ES-I3 (cell line): ENCODE measurements around the gene CFAP58.
"Not testable (repeated sequence)": the region's sequence is repeated elsewhere in the genome, so short reads cannot be mapped to it uniquely, and the experiment has no call there.

Source experiments
- H3K36me3 ChIP-seq: 2 replicates; pipeline ENCODE4 v1.6.1; 2013; ENCODE audit warnings: mild to moderate bottlenecking, low read length, control low read depth, moderate library complexity; ENCODE audit not compliant: insufficient read depth
- H3K4me1 ChIP-seq: 2 replicates; pipeline ENCODE4 v1.6.1; 2013; ENCODE audit warnings: mild to moderate bottlenecking, control low read depth, low read length; ENCODE audit not compliant: insufficient read depth
- H3K9ac ChIP-seq: 2 replicates; pipeline ENCODE4 v1.6.1; 2013; ENCODE audit warnings: low read depth, mild to moderate bottlenecking, low read length, moderate library complexity
- H3K9me3 ChIP-seq: 2 replicates; pipeline ENCODE4 v1.6.1; 2013; ENCODE audit warnings: mild to moderate bottlenecking, low read length, moderate library complexity; ENCODE audit not compliant: control insufficient read depth, insufficient read depth

The CFAP58 gene

GRCh38 chr10:104440221-104440620, 86.6 kb downstream of the CFAP58 start:
- H3K36me3 ChIP-seq = no peaks in the 10 kb centered on the region
- H3K9ac ChIP-seq = no peak overlapping the region
- H3K9me3 ChIP-seq = no peaks in the 10 kb centered on the region
- H3K4me1 ChIP-seq = no peaks in the 10 kb centered on the region

- no peaks in the 10 kb centered on the region for H3K4me1 ChIP-seq
- H3K9ac ChIP-seq = no peak overlapping the region
- H3K9me3 ChIP-seq = no peaks in the 10 kb centered on the region
Measured at GRCh38 chr10:104441329-104442000, 87.8 kb downstream of the CFAP58 start.

GRCh38 chr10:104445359-104445758, 91.7 kb downstream of the CFAP58 start:
- Histone ChIP-seq H3K4me1 (0 out of 2 replicates have a peak, but pooled peaks cover 3% of the 10 kb centered on the region), H3K9me3 (no peaks in the 10 kb centered on the region), H3K9ac (no peak overlapping the region), H3K36me3 (no peaks in the 10 kb centered on the region)

More at GRCh38 chr10:104441329-104442000, 87.8 kb downstream of the CFAP58 start:
- no peaks in the 10 kb centered on the region for H3K36me3 ChIP-seq

GRCh38 chr10:104446151-104446550, 92.5 kb downstream of the CFAP58 start:
- H3K9me3 ChIP-seq = no peaks in the 10 kb centered on the region
- H3K36me3 ChIP-seq = no peaks in the 10 kb centered on the region
- no peak overlapping the region for H3K9ac ChIP-seq
- 0 out of 2 replicates have a peak, but pooled peaks cover 3% of the 10 kb centered on the region for H3K4me1 ChIP-seq

GRCh38 chr10:104447331-104447730, 93.7 kb downstream of the CFAP58 start:
- Histone ChIP-seq H3K9ac (no peak overlapping the region), H3K9me3 (no peaks in the 10 kb centered on the region), H3K36me3 (no peaks in the 10 kb centered on the region), H3K4me1 (0 out of 2 replicates have a peak, but pooled peaks cover 3% of the 10 kb centered on the region)

GRCh38 chr10:104447906-104448305, 94.3 kb downstream of the CFAP58 start:
- H3K36me3 ChIP-seq = no peaks in the 10 kb centered on the region
- H3K9ac ChIP-seq = no peak overlapping the region
- H3K9me3 ChIP-seq = no peaks in the 10 kb centered on the region
- H3K4me1 ChIP-seq = 0 out of 2 replicates have a peak, but pooled peaks cover 3% of the 10 kb centered on the region

- Histone ChIP-seq H3K4me1 (0 out of 2 replicates have a peak, but pooled peaks cover 3% of the 10 kb centered on the region), H3K9me3 (no peaks in the 10 kb centered on the region), H3K36me3 (no peaks in the 10 kb centered on the region), H3K9ac (no peak overlapping the region)
Measured at GRCh38 chr10:104449391-104449790, 95.8 kb downstream of the CFAP58 start.

- no peak overlapping the region for H3K9ac ChIP-seq
- H3K9me3 ChIP-seq = no peaks in the 10 kb centered on the region
- 0 out of 2 replicates have a peak, but pooled peaks cover 3% of the 10 kb centered on the region for H3K4me1 ChIP-seq
- no peaks in the 10 kb centered on the region for H3K36me3 ChIP-seq
Measured at GRCh38 chr10:104450490-104450889, 96.9 kb downstream of the CFAP58 start.

GRCh38 chr10:104450954-104451353, 97.3 kb downstream of the CFAP58 start:
- H3K36me3 ChIP-seq = no peaks in the 10 kb centered on the region
- H3K9ac ChIP-seq = no peak overlapping the region
- 0 out of 2 replicates have a peak, but pooled peaks cover 3% of the 10 kb centered on the region for H3K4me1 ChIP-seq
- H3K9me3 ChIP-seq = no peaks in the 10 kb centered on the region

GRCh38 chr10:104452977-104453376, 99.3 kb downstream of the CFAP58 start:
- no peaks in the 10 kb centered on the region for H3K9me3 ChIP-seq
- H3K9ac ChIP-seq = no peak overlapping the region
- 0 out of 2 replicates have a peak, but pooled peaks cover 3% of the 10 kb centered on the region for H3K4me1 ChIP-seq

GRCh38 chr10:104456802-104457542, 103.3 kb downstream of the CFAP58 start:
- H3K9ac ChIP-seq = no peak overlapping the region
- H3K4me1 ChIP-seq = no peaks in the 10 kb centered on the region
- no peaks in the 10 kb centered on the region for H3K9me3 ChIP-seq
- H3K36me3 ChIP-seq = no peaks in the 10 kb centered on the region

More at GRCh38 chr10:104452977-104453376, 99.3 kb downstream of the CFAP58 start:
- H3K36me3 ChIP-seq = no peaks in the 10 kb centered on the region

- Histone ChIP-seq H3K9ac (no peak overlapping the region), H3K9me3 (no peaks in the 10 kb centered on the region), H3K36me3 (no peaks in the 10 kb centered on the region), H3K4me1 (no peaks in the 10 kb centered on the region)
Measured at GRCh38 chr10:104457543-104457828, 103.9 kb downstream of the CFAP58 start.

GRCh38 chr10:104465575-104465974, 111.9 kb downstream of the CFAP58 start:
- H3K36me3 ChIP-seq, H3K9me3 ChIP-seq, H3K9ac ChIP-seq, H3K4me1 ChIP-seq: not testable (repeated sequence)

- H3K9me3 ChIP-seq, H3K4me1 ChIP-seq, H3K9ac ChIP-seq, H3K36me3 ChIP-seq: not testable (repeated sequence)
Measured at GRCh38 chr10:104468818-104469217, 115.2 kb downstream of the CFAP58 start.

- H3K36me3 ChIP-seq = no peaks in the 10 kb centered on the region
- no peaks in the 10 kb centered on the region; the same call in 1 of the 2 replicates for H3K9me3 ChIP-seq
- H3K9ac ChIP-seq = no peak overlapping the region
- H3K4me1 ChIP-seq = no peaks in the 10 kb centered on the region
Measured at GRCh38 chr10:104472505-104472904, 118.9 kb downstream of the CFAP58 start.
